ENCODE results near the gene TRPC3.

The TRPC3 gene

DNA sequence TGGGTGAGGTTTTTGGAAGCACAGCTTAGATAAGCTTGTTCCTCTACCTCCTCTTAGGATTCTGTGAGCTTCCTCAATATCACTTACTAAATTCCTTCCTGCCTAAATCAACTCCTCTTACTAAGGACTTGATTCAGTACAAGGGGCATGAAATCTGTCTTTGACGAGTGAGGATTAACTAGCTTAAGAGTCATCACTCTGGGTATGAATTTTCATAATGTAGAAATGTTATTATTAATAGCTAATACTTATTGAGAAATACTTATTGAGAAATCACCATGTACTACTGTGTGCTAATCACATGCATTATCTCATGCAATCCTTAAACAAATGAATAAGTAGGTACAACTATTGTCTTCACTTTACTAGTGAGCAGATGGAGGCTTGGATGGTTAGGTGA is 28.6 kb downstream of the TRPC3 start:
- POLR2A ChIA-PET, result no interaction called here
- TF ChIP-seq ZNF274 (IDR thresholded peaks at IDR 0.05; ENCODE audit: low read length) (no peak), ZNF274 (tag by site-specific recombination; IDR thresholded peaks at IDR 0.05; ENCODE audit: borderline replicate concordance) (no peak), ZNF23 (tag by site-specific recombination; IDR thresholded peaks at IDR 0.05; ENCODE audit: borderline replicate concordance) (no peak), ZNF155 (tag by site-specific recombination; IDR thresholded peaks at IDR 0.05) (no peak), ZNF37A (tag by site-specific recombination; IDR thresholded peaks at IDR 0.05) (no peak)
- TF ChIP-seq, protein P1, sequence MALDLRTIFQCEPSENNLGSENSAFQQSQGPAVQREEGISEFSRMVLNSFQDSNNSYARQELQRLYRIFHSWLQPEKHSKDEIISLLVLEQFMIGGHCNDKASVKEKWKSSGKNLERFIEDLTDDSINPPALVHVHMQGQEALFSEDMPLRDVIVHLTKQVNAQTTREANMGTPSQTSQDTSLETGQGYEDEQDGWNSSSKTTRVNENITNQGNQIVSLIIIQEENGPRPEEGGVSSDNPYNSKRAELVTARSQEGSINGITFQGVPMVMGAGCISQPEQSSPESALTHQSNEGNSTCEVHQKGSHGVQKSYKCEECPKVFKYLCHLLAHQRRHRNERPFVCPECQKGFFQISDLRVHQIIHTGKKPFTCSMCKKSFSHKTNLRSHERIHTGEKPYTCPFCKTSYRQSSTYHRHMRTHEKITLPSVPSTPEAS (tag by site-specific recombination; IDR thresholded peaks at IDR 0.05), result no peak
- peaks cover 7% of the 10 kb centered on the region for H3K4me1 ChIP-seq (ENCODE audit: control insufficient read depth, insufficient read depth, low read length)
- no peaks in the 10 kb centered on the region for H3K36me3 ChIP-seq (ENCODE audit: control insufficient read depth in 2 of 2, insufficient read depth in 1 of 2, low read length in 2 of 2)
- H3K9me3 ChIP-seq (ENCODE audit: control insufficient read depth, insufficient read depth, low read depth, low read length), result no peaks in the 10 kb centered on the region
- CTCF ChIA-PET, result interaction anchor here (1.1 kb wide), 1 partner anchor 21 kb away, joined by 3 read pairs; no protein-coding TSS in a partner anchor
- no peak overlapping the region for H3K27ac ChIP-seq (ENCODE audit: extremely low read depth, low read depth, low read length)
- H3K4me3 ChIP-seq (ENCODE audit: low read depth, low read length), result no peak overlapping the region

DNA sequence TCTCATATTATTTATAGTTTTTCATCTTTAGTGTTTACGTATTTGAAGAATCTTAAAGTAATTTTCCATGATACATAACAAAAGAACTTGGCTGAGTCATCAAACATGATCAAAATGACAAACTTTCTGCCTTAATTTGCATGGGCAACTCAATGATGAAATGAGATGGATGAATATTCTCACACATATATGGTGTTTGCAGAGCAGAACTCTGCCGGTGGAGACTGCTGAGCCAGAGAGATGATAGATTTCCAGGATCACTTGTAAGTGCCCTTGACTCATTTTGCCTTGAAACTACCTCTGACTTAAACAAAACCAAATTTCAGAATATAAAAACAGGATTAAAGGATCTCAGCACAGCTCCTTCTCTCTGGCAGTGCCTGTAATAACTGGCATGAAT is 38.2 kb downstream of the TRPC3 start:
- TF ChIP-seq MZF1 (tag by site-specific recombination; IDR thresholded peaks at IDR 0.05; ENCODE audit: borderline replicate concordance) (no peak), KLF1 (tag by site-specific recombination; IDR thresholded peaks at IDR 0.05) (no peak), KLF10 (tag by site-specific recombination; IDR thresholded peaks at IDR 0.05) (no peak), ZNF157 (tag by site-specific recombination; IDR thresholded peaks at IDR 0.05) (no peak), ZFP37 (tag by site-specific recombination; IDR thresholded peaks at IDR 0.05) (no peak), ZNF112 (tag by site-specific recombination; IDR thresholded peaks at IDR 0.05) (no peak), ZNF600 (tag by site-specific recombination; IDR thresholded peaks at IDR 0.05) (no peak)
- TF ChIP-seq, protein P2, sequence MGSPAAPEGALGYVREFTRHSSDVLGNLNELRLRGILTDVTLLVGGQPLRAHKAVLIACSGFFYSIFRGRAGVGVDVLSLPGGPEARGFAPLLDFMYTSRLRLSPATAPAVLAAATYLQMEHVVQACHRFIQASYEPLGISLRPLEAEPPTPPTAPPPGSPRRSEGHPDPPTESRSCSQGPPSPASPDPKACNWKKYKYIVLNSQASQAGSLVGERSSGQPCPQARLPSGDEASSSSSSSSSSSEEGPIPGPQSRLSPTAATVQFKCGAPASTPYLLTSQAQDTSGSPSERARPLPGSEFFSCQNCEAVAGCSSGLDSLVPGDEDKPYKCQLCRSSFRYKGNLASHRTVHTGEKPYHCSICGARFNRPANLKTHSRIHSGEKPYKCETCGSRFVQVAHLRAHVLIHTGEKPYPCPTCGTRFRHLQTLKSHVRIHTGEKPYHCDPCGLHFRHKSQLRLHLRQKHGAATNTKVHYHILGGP (tag by site-specific recombination; IDR thresholded peaks at IDR 0.05), result no peak
- TF ChIP-seq, protein P3, sequence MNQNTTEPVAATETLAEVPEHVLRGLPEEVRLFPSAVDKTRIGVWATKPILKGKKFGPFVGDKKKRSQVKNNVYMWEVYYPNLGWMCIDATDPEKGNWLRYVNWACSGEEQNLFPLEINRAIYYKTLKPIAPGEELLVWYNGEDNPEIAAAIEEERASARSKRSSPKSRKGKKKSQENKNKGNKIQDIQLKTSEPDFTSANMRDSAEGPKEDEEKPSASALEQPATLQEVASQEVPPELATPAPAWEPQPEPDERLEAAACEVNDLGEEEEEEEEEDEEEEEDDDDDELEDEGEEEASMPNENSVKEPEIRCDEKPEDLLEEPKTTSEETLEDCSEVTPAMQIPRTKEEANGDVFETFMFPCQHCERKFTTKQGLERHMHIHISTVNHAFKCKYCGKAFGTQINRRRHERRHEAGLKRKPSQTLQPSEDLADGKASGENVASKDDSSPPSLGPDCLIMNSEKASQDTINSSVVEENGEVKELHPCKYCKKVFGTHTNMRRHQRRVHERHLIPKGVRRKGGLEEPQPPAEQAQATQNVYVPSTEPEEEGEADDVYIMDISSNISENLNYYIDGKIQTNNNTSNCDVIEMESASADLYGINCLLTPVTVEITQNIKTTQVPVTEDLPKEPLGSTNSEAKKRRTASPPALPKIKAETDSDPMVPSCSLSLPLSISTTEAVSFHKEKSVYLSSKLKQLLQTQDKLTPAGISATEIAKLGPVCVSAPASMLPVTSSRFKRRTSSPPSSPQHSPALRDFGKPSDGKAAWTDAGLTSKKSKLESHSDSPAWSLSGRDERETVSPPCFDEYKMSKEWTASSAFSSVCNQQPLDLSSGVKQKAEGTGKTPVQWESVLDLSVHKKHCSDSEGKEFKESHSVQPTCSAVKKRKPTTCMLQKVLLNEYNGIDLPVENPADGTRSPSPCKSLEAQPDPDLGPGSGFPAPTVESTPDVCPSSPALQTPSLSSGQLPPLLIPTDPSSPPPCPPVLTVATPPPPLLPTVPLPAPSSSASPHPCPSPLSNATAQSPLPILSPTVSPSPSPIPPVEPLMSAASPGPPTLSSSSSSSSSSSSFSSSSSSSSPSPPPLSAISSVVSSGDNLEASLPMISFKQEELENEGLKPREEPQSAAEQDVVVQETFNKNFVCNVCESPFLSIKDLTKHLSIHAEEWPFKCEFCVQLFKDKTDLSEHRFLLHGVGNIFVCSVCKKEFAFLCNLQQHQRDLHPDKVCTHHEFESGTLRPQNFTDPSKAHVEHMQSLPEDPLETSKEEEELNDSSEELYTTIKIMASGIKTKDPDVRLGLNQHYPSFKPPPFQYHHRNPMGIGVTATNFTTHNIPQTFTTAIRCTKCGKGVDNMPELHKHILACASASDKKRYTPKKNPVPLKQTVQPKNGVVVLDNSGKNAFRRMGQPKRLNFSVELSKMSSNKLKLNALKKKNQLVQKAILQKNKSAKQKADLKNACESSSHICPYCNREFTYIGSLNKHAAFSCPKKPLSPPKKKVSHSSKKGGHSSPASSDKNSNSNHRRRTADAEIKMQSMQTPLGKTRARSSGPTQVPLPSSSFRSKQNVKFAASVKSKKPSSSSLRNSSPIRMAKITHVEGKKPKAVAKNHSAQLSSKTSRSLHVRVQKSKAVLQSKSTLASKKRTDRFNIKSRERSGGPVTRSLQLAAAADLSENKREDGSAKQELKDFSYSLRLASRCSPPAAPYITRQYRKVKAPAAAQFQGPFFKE (tag by site-specific recombination; IDR thresholded peaks at IDR 0.05; ENCODE audit: borderline replicate concordance), result no peak
- TF ChIP-seq, protein P4, sequence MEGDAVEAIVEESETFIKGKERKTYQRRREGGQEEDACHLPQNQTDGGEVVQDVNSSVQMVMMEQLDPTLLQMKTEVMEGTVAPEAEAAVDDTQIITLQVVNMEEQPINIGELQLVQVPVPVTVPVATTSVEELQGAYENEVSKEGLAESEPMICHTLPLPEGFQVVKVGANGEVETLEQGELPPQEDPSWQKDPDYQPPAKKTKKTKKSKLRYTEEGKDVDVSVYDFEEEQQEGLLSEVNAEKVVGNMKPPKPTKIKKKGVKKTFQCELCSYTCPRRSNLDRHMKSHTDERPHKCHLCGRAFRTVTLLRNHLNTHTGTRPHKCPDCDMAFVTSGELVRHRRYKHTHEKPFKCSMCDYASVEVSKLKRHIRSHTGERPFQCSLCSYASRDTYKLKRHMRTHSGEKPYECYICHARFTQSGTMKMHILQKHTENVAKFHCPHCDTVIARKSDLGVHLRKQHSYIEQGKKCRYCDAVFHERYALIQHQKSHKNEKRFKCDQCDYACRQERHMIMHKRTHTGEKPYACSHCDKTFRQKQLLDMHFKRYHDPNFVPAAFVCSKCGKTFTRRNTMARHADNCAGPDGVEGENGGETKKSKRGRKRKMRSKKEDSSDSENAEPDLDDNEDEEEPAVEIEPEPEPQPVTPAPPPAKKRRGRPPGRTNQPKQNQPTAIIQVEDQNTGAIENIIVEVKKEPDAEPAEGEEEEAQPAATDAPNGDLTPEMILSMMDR (tag by site-specific recombination; IDR thresholded peaks at IDR 0.05), result no peak
- TF ChIP-seq, protein P5, sequence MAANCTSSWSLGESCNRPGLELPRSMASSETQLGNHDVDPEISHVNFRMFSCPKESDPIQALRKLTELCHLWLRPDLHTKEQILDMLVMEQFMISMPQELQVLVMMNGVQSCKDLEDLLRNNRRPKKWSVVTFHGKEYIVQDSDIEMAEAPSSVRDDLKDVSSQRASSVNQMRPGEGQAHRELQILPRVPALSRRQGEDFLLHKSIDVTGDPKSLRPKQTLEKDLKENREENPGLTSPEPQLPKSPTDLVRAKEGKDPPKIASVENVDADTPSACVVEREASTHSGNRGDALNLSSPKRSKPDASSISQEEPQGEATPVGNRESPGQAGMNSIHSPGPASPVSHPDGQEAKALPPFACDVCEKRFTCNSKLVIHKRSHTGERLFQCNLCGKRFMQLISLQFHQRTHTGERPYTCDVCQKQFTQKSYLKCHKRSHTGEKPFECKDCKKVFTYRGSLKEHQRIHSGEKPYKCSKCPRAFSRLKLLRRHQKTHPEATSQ (tag by site-specific recombination; IDR thresholded peaks at IDR 0.05), result no peak
- TF ChIP-seq, protein P6, sequence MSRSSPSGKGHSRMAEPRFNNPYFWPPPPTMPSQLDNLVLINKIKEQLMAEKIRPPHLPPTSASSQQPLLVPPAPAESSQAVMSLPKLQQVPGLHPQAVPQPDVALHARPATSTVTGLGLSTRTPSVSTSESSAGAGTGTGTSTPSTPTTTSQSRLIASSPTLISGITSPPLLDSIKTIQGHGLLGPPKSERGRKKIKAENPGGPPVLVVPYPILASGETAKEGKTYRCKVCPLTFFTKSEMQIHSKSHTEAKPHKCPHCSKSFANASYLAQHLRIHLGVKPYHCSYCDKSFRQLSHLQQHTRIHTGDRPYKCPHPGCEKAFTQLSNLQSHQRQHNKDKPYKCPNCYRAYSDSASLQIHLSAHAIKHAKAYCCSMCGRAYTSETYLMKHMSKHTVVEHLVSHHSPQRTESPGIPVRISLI (tag by site-specific recombination; IDR thresholded peaks at IDR 0.05), result no peak
- Histone ChIP-seq H3K4me1 (ENCODE audit: control insufficient read depth, insufficient read depth, low read length) (no peaks in the 10 kb centered on the region), H3K4me3 (ENCODE audit: low read depth, low read length) (no peak overlapping the region), H3K9me3 (ENCODE audit: control insufficient read depth, insufficient read depth, low read depth, low read length) (no peaks in the 10 kb centered on the region), H3K36me3 (ENCODE audit: control insufficient read depth in 2 of 2, insufficient read depth in 1 of 2, low read length in 2 of 2) (no peaks in the 10 kb centered on the region), H3K27ac (ENCODE audit: extremely low read depth, low read depth, low read length) (no peak overlapping the region)
- POLR2A ChIA-PET, result no interaction called here
- CTCF ChIA-PET, result no interaction called here
